MCF 10A (cell line): Measurements from ENCODE around the gene ADAT2. TPM values are rescaled to one million over a fixed set of nuclear protein-coding genes. Genes with fewer than 3 reads are reported as not detected.
A peak's percentile ranks its signal among the peaks of the same experiment; 100 is the strongest.

ENCODE experiments used
- Bru-seq: library from RNA; stranded (reverse); fragments of 400-500 nt; gene quantifications from one replicate; lab custom pipeline; 2021; lab: Mats Ljungman, UMichigan
- BruChase-seq, 2 experiments: library from RNA; stranded (reverse); fragments of 400-500 nt; gene quantifications; one replicate each; lab custom pipeline; 2021; lab: Mats Ljungman, UMichigan
- BruUV-seq: library from RNA; stranded (reverse); fragments of 400-500 nt; replicated peaks from 2 replicates; lab custom pipeline; 2021; lab: Mats Ljungman, UMichigan
- CTCF ChIA-PET: fragments of 300-600 bp; sonication (Branson Sonifier 250); formaldehyde crosslinking; extraction: SDS; loops from one replicate; lab custom pipeline; 2021; ENCODE audit warnings: antibody characterized with exemption, inconsistent platforms; lab: Yijun Ruan, JAX
- POLR2A ChIA-PET: fragments of 300-600, 350-650 bp; sonication (Branson Sonifier 250); formaldehyde crosslinking; extraction: SDS; loops from one replicate; lab custom pipeline; 2020; ENCODE audit warnings: antibody characterized with exemption, inconsistent platforms; lab: Yijun Ruan, JAX
- DNase-seq: peaks from one replicate; pipeline ENCODE4 v3.0.0-alpha.2; 2018; ENCODE audit not compliant: unreplicated experiment
- H3K27ac Mint-ChIP-seq: one replicate; pipeline ENCODE4 v1.8.0; 2022; ENCODE audit warnings: mild to moderate bottlenecking, low read depth, mixed read lengths; ENCODE audit not compliant: unreplicated experiment
- H3K27me3 Mint-ChIP-seq: one replicate; pipeline ENCODE4 v1.8.0; 2022; ENCODE audit warnings: mixed read lengths; ENCODE audit not compliant: insufficient read depth, unreplicated experiment
- H3K36me3 Mint-ChIP-seq: one replicate; pipeline ENCODE4 v1.8.0; 2022; ENCODE audit warnings: mild to moderate bottlenecking, moderate library complexity, mixed read lengths; ENCODE audit not compliant: insufficient read depth, unreplicated experiment
- H3K4me1 Mint-ChIP-seq: one replicate; pipeline ENCODE4 v1.8.0; 2022; ENCODE audit warnings: mixed read lengths; ENCODE audit not compliant: insufficient read depth, unreplicated experiment
- H3K4me3 Mint-ChIP-seq: one replicate; pipeline ENCODE4 v1.8.0; 2022; ENCODE audit warnings: mild to moderate bottlenecking, moderate library complexity, mixed read lengths; ENCODE audit not compliant: unreplicated experiment
- H3K9me3 Mint-ChIP-seq: one replicate; pipeline ENCODE4 v1.8.0; 2022; ENCODE audit warnings: mixed read lengths; ENCODE audit not compliant: unreplicated experiment
- CTCF ChIP-seq: fragments of 200-600 bp; IDR thresholded peaks from one replicate; pipeline ENCODE4 v1.8.0; 2022; ENCODE audit warnings: antibody characterized with exemption, mild to moderate bottlenecking; ENCODE audit not compliant: unreplicated experiment
- intact Hi-C: fragments of 100-400 bp; cut with micrococcal nuclease; formaldehyde crosslinking; loops from 2 replicates; pipeline ENCODE4 v1.14.1; 2022
- long read RNA-seq: library from polyadenylated mRNA; stranded (forward); transcript quantifications from one replicate; pipeline ENCODE4 v2.0.0, GENCODE V29; 2022
- total RNA-seq: library from RNA; stranded (reverse); gene quantifications from 2 replicates; pipeline ENCODE4 v1.2.3, GENCODE V29; 2022

ADAT2 gene
- total RNA-seq: 23.2 and 27.7 TPM in 2 replicates
- percentile 84 among the genes with signal in this experiment for Bru-seq, nascent RNA
- BruChase-seq, experiment 1, labeled RNA remaining after a 6-hour chase: percentile 84 among the genes with signal in this experiment
- percentile 83 among the genes with signal in this experiment for BruChase-seq, experiment 2, labeled RNA remaining after a 2-hour chase
- long read RNA-seq, full-length matches to known transcripts: 16 of 28 reads
- long read RNA-seq, partial matches to known transcripts: 0 of 28 reads
- long read RNA-seq, other reads (novel, unspliced or antisense): 12 of 28 reads

- Mint-ChIP-seq H3K4me3 (peak within 1 kb of the TSS; percentile 97), H3K27ac (peak within 1 kb of the TSS; percentile 97), H3K36me3 (no peaks in the 10 kb centered on the region), H3K27me3 (no peaks in the 10 kb centered on the region), H3K9me3 (no peaks in the 10 kb centered on the region), H3K4me1 (peaks cover 24% of the 10 kb centered on the region)
- intact Hi-C loops: no loop called here
- TF ChIP-seq CTCF: no peak
- ChIA-PET POLR2A (interaction anchor here (0.6 to 6.5 kb wide), 32 partner anchors 9 to 1441 kb away, joined by 3 to 44 read pairs (median 4); partner anchors contain the start of genes AIG1 and HIVEP2), CTCF (interaction anchor here (0.6 kb wide), 1 partner anchor 1334 kb away, joined by 3 read pairs; no protein-coding TSS in a partner anchor)
- BruUV-seq: TSS peak; percentile 58
- DNase-seq: peak; percentile 95
Measured at GRCh38 chr6:143450453-143451371, at the start of gene ADAT2, which contains the start of gene PEX3. TSS of gene ADAT2 (minus strand) at chr6:143450695. CDS start at chr6:143450658, 37 bp downstream. TSS of gene PEX3 (plus strand) at chr6:143450805. CDS start at chr6:143451043, 238 bp downstream.

- Mint-ChIP-seq H3K27ac (no peak overlapping the region), H3K9me3 (peaks cover 11% of the 10 kb centered on the region), H3K36me3 (peaks cover 64% of the 10 kb centered on the region), H3K4me1 (no peaks in the 10 kb centered on the region), H3K27me3 (no peaks in the 10 kb centered on the region), H3K4me3 (no peak overlapping the region)
- no TSS peak for BruUV-seq
- intact Hi-C loops: no loop called here
- TF ChIP-seq CTCF: no peak
- ChIA-PET POLR2A (no interaction called here), CTCF (no interaction called here)
- no peak for DNase-seq
Measured at GRCh38 chr6:143498428-143498827, 47.9 kb upstream of the ADAT2 start.

- CTCF ChIA-PET: interaction anchor here (1.1 kb wide), 1 partner anchor 39 kb away, joined by 3 read pairs; no protein-coding TSS in a partner anchor
- H3K27ac Mint-ChIP-seq: no peak overlapping the region
- H3K4me3 Mint-ChIP-seq: no peak overlapping the region
- intact Hi-C loops: no loop called here
- H3K27me3 Mint-ChIP-seq: no peaks in the 10 kb centered on the region
- DNase-seq: no peak
- TF ChIP-seq CTCF: no peak
- H3K9me3 Mint-ChIP-seq: peaks cover 11% of the 10 kb centered on the region
- BruUV-seq: no TSS peak
- POLR2A ChIA-PET: interaction anchor here (0.7 to 1.2 kb wide), 2 partner anchors 11 to 800 kb away, joined by 3 read pairs; no protein-coding TSS in a partner anchor
- peaks cover 64% of the 10 kb centered on the region for H3K36me3 Mint-ChIP-seq
- no peaks in the 10 kb centered on the region for H3K4me1 Mint-ChIP-seq
Measured at GRCh38 chr6:143496974-143497373, 46.5 kb upstream of the ADAT2 start.
